Erythroblast (primary cell): Measurements from ENCODE around the gene ANAPC2.
"Not testable (repeated sequence)": the region's sequence is repeated elsewhere in the genome, so short reads cannot be mapped to it uniquely, and the experiment has no call there.

Source experiments
- DNase-seq, 2 experiments: peaks; one replicate each; lab custom pipeline; 2025; lab: John Stamatoyannopoulos, UW
- GATA1 ChIP-seq: IDR thresholded peaks from 2 replicates; pipeline ENCODE4 v1.6.1; 2011; ENCODE audit warnings: low read depth, mild to moderate bottlenecking, control low read depth, low read length, moderate library complexity
- POLR2A ChIP-seq: IDR thresholded peaks from 2 replicates; pipeline ENCODE4 v1.6.1; 2011; ENCODE audit warnings: mild to moderate bottlenecking, low read length

The ANAPC2 gene

DNA sequence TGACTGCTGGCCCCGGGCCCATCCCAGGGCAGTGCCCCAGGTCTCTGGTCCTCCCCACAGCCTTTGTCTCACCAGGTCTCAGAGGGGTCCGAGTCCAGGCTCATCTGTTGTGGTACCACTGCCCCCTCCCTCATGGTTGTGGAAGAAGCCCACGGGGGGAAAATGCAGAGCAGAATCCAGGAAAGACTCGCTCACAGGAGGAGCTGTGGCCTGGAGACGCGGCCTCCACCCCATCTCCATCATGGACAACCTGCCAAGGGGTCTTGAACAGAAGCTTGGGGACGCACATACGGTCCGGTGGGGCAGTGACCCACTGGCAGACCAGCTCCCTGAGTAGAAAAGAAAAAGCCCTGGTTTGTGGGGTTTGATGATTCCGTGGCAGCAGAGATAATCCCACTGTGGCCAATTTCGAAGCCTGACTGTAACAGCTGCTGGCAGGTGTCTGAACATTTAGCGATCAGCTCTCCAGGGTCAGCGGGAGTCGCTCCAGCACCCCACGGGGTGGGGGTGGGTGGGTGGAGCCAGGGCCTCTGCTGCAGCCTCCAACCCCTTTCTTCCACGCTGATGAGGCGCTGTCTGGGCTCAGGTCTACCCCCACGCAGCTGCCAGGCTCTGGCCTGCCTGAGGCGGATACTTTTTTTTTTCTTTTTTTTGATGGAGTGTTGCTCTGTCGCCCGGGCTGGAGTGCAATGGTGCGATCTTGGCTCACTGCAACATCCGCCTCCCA, 51.3 kb downstream of the ANAPC2 start:
- no peak for DNase-seq
- no peak for TF ChIP-seq GATA1
- no peak for TF ChIP-seq POLR2A

GRCh38 chr9:137136261-137136880, 52.0 kb downstream of the ANAPC2 start:
- no peak for TF ChIP-seq GATA1
- TF ChIP-seq POLR2A = no peak
- peak in 1 of 2 experiments; percentile 41 for DNase-seq

- not testable (repeated sequence) for DNase-seq
Observed at GRCh38 chr9:137135154-137135553, 53.2 kb downstream of the ANAPC2 start.

GRCh38 chr9:137134191-137134590, 54.2 kb downstream of the ANAPC2 start:
- no peak for DNase-seq
- TF ChIP-seq GATA1 (no peak), POLR2A (no peak)

GRCh38 chr9:137130176-137130755, 58.1 kb downstream of the ANAPC2 start:
- TF ChIP-seq POLR2A (no peak), GATA1 (no peak)
- no peak for DNase-seq

DNA sequence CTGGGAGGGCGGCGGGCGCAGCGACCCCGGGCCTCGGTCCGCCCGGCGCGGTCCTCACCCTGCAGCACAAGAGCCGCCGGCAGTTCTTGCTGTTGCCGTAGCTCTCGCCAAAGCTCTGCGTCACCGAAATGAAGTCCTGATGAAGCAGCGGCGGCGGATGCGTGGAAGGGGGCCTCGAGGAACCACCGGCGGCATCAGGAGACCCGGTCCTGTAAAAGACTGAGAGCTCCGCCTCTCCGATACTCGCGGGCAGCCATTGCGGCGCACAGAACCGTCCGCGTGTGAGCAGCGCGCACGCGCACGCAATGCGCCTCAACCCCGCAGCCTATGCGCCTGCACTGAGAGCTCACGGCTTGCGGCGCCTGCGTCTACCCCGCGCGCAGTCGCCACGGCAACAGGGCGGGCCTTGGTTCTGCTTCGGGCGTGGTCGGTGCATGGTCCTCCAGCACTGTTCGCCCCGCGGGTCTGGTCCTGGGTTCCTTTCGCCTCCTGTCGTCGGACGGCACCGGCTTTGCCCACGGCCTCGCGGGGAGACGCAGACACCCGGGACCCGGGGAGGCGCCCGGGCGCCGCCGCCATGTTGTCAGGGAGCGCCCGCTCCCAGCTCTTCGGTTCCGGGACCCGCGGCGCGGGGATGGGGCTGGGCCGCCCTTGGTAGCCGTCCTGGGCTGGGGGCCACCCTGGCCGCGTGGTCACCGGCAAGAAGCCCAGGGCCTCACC, 58.7 kb downstream of the ANAPC2 start:
- peak; percentile 94 to 95 for DNase-seq
- TF ChIP-seq GATA1 = no peak
- TF ChIP-seq POLR2A = peak; percentile 89

GRCh38 chr9:137128862-137129455, 59.4 kb downstream of the ANAPC2 start:
- TF ChIP-seq GATA1 (no peak), POLR2A (no peak)
- DNase-seq = peak; percentile 67 to 71

GRCh38 chr9:137128158-137128861, 60.0 kb downstream of the ANAPC2 start:
- TF ChIP-seq GATA1 (no peak), POLR2A (peak; percentile 29)
- DNase-seq = peak in 1 of 2 experiments; percentile 64

- DNase-seq = peak; percentile 80 to 90
- TF ChIP-seq POLR2A (peak; percentile 74), GATA1 (no peak)
Observed at GRCh38 chr9:137127301-137128157, 60.8 kb downstream of the ANAPC2 start.

DNA sequence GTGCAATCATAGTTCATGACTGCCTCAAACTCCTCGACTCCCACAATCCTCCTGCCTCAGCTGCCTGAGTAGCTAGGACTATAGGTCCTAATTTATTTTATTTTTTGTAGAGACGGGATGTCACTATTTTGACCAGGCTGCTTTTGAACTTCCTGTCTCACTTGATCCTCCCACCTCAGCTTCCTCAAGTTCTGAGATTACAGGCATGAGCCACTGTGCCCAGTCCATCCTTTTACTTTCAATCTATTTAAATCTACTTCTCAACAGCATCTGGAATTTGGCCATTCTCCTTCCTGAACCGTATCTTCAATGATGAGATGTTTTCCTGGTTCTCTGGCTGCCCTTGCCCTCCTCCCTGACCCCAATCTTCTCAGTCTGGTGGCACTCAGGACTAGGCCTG, 61.6 kb downstream of the ANAPC2 start:
- no peak for TF ChIP-seq POLR2A
- TF ChIP-seq GATA1 = no peak
- no peak for DNase-seq
